HCT116 (cell line): ENCODE results near the gene MAPKBP1. TPM values are rescaled to one million over a fixed set of nuclear protein-coding genes. Genes with fewer than 3 reads are reported as not detected.

ENCODE experiments used
- ATAC-seq: fragments of 200-7000 bp; cut with Tn5 transposase; 2 replicates; pipeline ENCODE4 v1.9.1; 2020; ENCODE audit warnings: mild to moderate bottlenecking, moderate library complexity
- BruUV-seq: library from RNA; stranded (reverse); fragments of 400-500 nt; replicated peaks from 2 replicates; lab custom pipeline; 2021; lab: Mats Ljungman, UMichigan
- CTCF ChIA-PET: fragments of 300-600 bp; sonication (Branson Sonifier 250); formaldehyde crosslinking; loops from one replicate; lab custom pipeline; 2021; ENCODE audit warnings: antibody characterized with exemption; lab: Charles Lee
- POLR2A ChIA-PET: fragments of 300-600, 350-600 bp; sonication (Branson Sonifier 250); formaldehyde crosslinking; loops from one replicate; lab custom pipeline; 2021; ENCODE audit warnings: antibody characterized with exemption; lab: Charles Lee
- RAD21 ChIA-PET, 2 experiments: fragments of 300-600 bp; sonication (Branson Sonifier 250); formaldehyde crosslinking; loops; one replicate each; lab custom pipeline; 2023; ENCODE audit warnings: low total read pairs in 2 of 2; ENCODE audit not compliant: uncharacterized antibody in 2 of 2, unreplicated experiment in 2 of 2, low non-redundant PET in 1 of 2; lab: Charles Lee
- DNase-seq: peaks from one replicate; pipeline ENCODE4 v3.0.0-alpha.2; 2010; ENCODE audit warnings: low read depth, low spot score
- H2AFZ ChIP-seq: fragments of 200-600 bp; shearing (Covaris generic), sonication (generic); 2 replicates; pipeline ENCODE4 v1.6.1; 2017; ENCODE audit warnings: low read depth, mixed run types, mixed read lengths, antibody characterized with exemption, low read length; ENCODE audit not compliant: poor library complexity, severe bottlenecking
- H3K27ac ChIP-seq: 2 replicates; pipeline ENCODE4 v1.5.1; 2012; ENCODE audit warnings: low read depth, low read length
- H3K27me3 ChIP-seq: fragments of 200-600 bp; sonication (generic); 2 replicates; pipeline ENCODE4 v1.6.1; 2016; ENCODE audit warnings: mixed run types, low read length, mixed read lengths; ENCODE audit not compliant: insufficient read depth
- H3K36me3 ChIP-seq, 2 experiments: fragments of 200-500 bp in 1 of 2; fragments of 200-600 bp in 1 of 2; sonication (Bioruptor generic) in 1 of 2; sonication (generic) in 1 of 2; 2 replicates each; pipeline versions ENCODE4 v1.5.1 to v1.6.1; 2014 to 2016; ENCODE audit warnings: low read length in 2 of 2, inconsistent platforms in 1 of 2, mixed read lengths in 1 of 2, mixed run types in 1 of 2; ENCODE audit not compliant: insufficient read depth in 2 of 2, control insufficient read depth in 1 of 2
- H3K4me1 ChIP-seq, 2 experiments: fragments of 200-600 bp in 1 of 2; sonication (generic) in 1 of 2; 2 replicates each; pipeline versions ENCODE4 v1.5.1 to v1.6.1; 2012 to 2017; ENCODE audit warnings: low read length in 2 of 2, inconsistent platforms in 1 of 2, mild to moderate bottlenecking in 1 of 2, mixed read lengths in 1 of 2, mixed run types in 1 of 2, moderate library complexity in 1 of 2; ENCODE audit not compliant: insufficient read depth in 2 of 2, control insufficient read depth in 1 of 2
- H3K4me2 ChIP-seq: fragments of 200-600 bp; sonication (generic); 2 replicates; pipeline ENCODE4 v1.6.1; 2017; ENCODE audit warnings: mixed run types, low read length, mixed read lengths
- H3K4me3 ChIP-seq, 2 experiments: fragments of 200-600 bp in 1 of 2; sonication (generic) in 1 of 2; replicated peaks in 1 of 2; 2 replicates each; pipeline ENCODE4 v1.5.1; 2011 to 2016; ENCODE audit warnings: low read length in 2 of 2, control low read depth in 1 of 2, low read depth in 1 of 2, mild to moderate bottlenecking in 1 of 2, mixed read lengths in 1 of 2, mixed run types in 1 of 2
- H3K79me2 ChIP-seq: fragments of 200-600 bp; sonication (generic); 2 replicates; pipeline ENCODE4 v1.6.1; 2017; ENCODE audit warnings: mild to moderate bottlenecking, mixed run types, low read length, moderate library complexity, mixed read lengths; ENCODE audit not compliant: insufficient read depth
- H3K9ac ChIP-seq: fragments of 200-600 bp; sonication (generic); 2 replicates; pipeline ENCODE4 v1.6.1; 2016; ENCODE audit warnings: low read length, mixed read lengths
- H3K9me2 ChIP-seq: fragments of 200-600 bp; sonication (generic), shearing (Covaris generic); 2 replicates; pipeline ENCODE4 v1.6.1; 2017; ENCODE audit warnings: mixed run types, mild to moderate bottlenecking, moderate library complexity; ENCODE audit not compliant: insufficient read depth
- H3K9me3 ChIP-seq, 2 experiments: fragments of 200-500 bp in 1 of 2; fragments of 200-600 bp in 1 of 2; sonication (Bioruptor generic) in 1 of 2; sonication (generic) in 1 of 2; 2 replicates each; pipeline ENCODE4 v1.6.1; 2014 to 2017; ENCODE audit warnings: low read length in 2 of 2, mixed read lengths in 2 of 2, inconsistent platforms in 1 of 2, low read depth in 1 of 2, mild to moderate bottlenecking in 1 of 2, mixed run types in 1 of 2, moderate library complexity in 1 of 2; ENCODE audit not compliant: control insufficient read depth in 1 of 2, insufficient read depth in 1 of 2
- H4K20me1 ChIP-seq: fragments of 200-600 bp; sonication (generic), shearing (Covaris generic); 2 replicates; pipeline ENCODE4 v1.6.1; 2017; ENCODE audit warnings: mixed run types, mild to moderate bottlenecking, moderate library complexity; ENCODE audit not compliant: insufficient read depth
- CBX3 ChIP-seq: IDR thresholded peaks from 2 replicates; pipeline ENCODE4 v1.6.1; 2012; ENCODE audit warnings: low read depth
- CEBPB ChIP-seq: IDR thresholded peaks from 2 replicates; pipeline ENCODE4 v1.6.1; 2012; ENCODE audit warnings: low read depth
- ELF1 ChIP-seq: IDR thresholded peaks from 2 replicates; pipeline ENCODE4 v1.6.1; 2012; ENCODE audit warnings: low read depth, borderline replicate concordance
- EZH2 ChIP-seq: fragments of 200-600 bp; sonication (generic); IDR thresholded peaks from 2 replicates; pipeline ENCODE4 v1.6.1; 2017; ENCODE audit warnings: antibody characterized with exemption, mixed run types
- JUND ChIP-seq: IDR thresholded peaks from 2 replicates; pipeline ENCODE4 v1.6.1; 2012
- POLR2AphosphoS5 ChIP-seq: IDR thresholded peaks from 2 replicates; pipeline ENCODE4 v1.6.1; 2011; ENCODE audit warnings: mild to moderate bottlenecking, low read depth, low read length, moderate library complexity
- SIN3A ChIP-seq: IDR thresholded peaks from 2 replicates; pipeline ENCODE4 v1.6.1; 2012; ENCODE audit warnings: low read depth
- SRF ChIP-seq: IDR thresholded peaks from 2 replicates; pipeline ENCODE4 v1.6.1; 2012; ENCODE audit warnings: low read depth
- ZNF274 ChIP-seq: fragments of 200-500 bp; sonication (Bioruptor generic); IDR thresholded peaks from 2 replicates; pipeline ENCODE4 v1.6.1; 2014; ENCODE audit warnings: mild to moderate bottlenecking, low read depth, low read length, inconsistent platforms
- intact Hi-C: fragments of 100-400 bp; cut with micrococcal nuclease; formaldehyde crosslinking; loops from 2 replicates; pipeline ENCODE4 v1.10.0; 2022
- total RNA-seq: library from RNA; stranded (reverse); gene quantifications from one replicate; pipeline ENCODE4 v1.2.1, GENCODE V29; 2021; ENCODE audit not compliant: unreplicated experiment
- TF ChIP-seq, protein P1 (sequence below): IDR thresholded peaks from 2 replicates; pipeline ENCODE4 v1.6.1; 2012
- TF ChIP-seq, protein P2 (sequence below): IDR thresholded peaks from 2 replicates; pipeline ENCODE4 v1.6.1; 2011; ENCODE audit warnings: mild to moderate bottlenecking, low read length, moderate library complexity; ENCODE audit not compliant: insufficient replicate concordance; ENCODE audit errors: extremely low read depth

The MAPKBP1 gene
- total RNA-seq, 1 experiment from 2014 or later = 21.3 TPM

DNA sequence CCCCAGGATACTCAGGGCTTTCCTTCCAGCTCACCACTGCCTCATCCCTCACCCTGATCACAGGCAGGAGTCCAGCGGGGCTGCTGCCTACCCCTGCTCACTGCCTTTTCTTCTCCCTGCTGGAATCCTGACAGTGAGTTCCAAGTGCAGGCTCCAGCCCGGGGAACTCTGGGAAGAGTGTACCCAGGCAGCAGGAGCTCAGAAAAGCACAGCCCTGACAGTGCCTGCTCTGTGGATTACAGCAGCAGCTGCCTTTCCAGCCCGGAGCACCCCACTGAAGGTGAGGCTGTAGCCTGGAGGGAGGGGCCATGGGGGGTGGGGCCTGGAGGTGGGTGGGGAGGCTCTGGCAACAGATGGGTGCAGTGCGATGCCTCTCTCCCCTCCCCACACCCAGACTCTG is 47.5 kb downstream of the MAPKBP1 start:
- ChIA-PET POLR2A (no interaction called here), RAD21 (no interaction called here), CTCF (no interaction called here)
- no peak for ATAC-seq
- no peak overlapping the region for H3K9ac ChIP-seq
- H3K9me3 ChIP-seq = no peaks in the 10 kb centered on the region
- intact Hi-C loops = no loop called here
- no TSS peak for BruUV-seq
- no peak overlapping the region for H3K4me3 ChIP-seq
- no peak overlapping the region for H3K4me2 ChIP-seq
- H3K27me3 ChIP-seq = no peaks in the 10 kb centered on the region
- no peaks in the 10 kb centered on the region for H3K9me2 ChIP-seq
- no peak for DNase-seq
- H3K79me2 ChIP-seq = no peaks in the 10 kb centered on the region
- no peak for TF ChIP-seq ZNF274
- H2AFZ ChIP-seq = no peak overlapping the region
- H3K27ac ChIP-seq = no peak overlapping the region
- H3K4me1 ChIP-seq = no peaks in the 10 kb centered on the region
- H3K36me3 ChIP-seq = peaks cover 3 to 8% of the 10 kb centered on the region in 2 experiments; a peak in 3 of 4 replicates
- no peaks in the 10 kb centered on the region for H4K20me1 ChIP-seq

DNA sequence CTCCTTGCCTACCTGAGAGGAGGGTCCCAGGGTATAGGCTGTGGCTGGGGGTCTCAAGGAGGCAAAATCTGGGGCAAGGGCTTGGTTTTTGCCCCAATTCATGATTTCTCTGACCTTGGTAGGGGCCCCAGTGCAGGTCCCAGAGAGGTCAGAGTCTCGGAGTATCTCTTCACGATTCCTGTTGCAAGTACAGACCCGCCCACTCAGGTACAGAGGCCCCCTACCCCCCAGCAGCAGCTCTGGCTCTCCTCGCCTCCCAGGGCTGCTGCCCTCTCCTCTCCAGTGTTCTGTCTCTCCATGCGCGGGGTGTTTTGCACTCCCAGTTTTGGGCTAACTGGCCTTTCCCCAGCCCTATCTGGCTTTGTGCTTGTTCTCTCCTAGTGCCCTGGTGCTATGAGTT is 48.2 kb downstream of the MAPKBP1 start:
- peaks cover 3 to 8% of the 10 kb centered on the region in 2 experiments; a peak in 3 of 4 replicates for H3K36me3 ChIP-seq
- no peak for DNase-seq
- peaks cover 3% of the 10 kb centered on the region in 2 experiments; a peak in 3 of 4 replicates for H3K4me1 ChIP-seq
- ChIA-PET RAD21 (no interaction called here), POLR2A (no interaction called here), CTCF (no interaction called here)
- intact Hi-C loops = no loop called here
- H3K9me2 ChIP-seq = no peaks in the 10 kb centered on the region
- no peaks in the 10 kb centered on the region for H3K9me3 ChIP-seq
- no peaks in the 10 kb centered on the region for H3K79me2 ChIP-seq
- no peak for TF ChIP-seq CBX3
- TF ChIP-seq SIN3A = no peak
- TF ChIP-seq CEBPB = no peak
- no peak for TF ChIP-seq SRF
- no peak for TF ChIP-seq POLR2AphosphoS5
- no peak for TF ChIP-seq ZNF274
- TF ChIP-seq EZH2 = no peak
- TF ChIP-seq, protein P1, sequence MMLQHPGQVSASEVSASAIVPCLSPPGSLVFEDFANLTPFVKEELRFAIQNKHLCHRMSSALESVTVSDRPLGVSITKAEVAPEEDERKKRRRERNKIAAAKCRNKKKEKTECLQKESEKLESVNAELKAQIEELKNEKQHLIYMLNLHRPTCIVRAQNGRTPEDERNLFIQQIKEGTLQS = no peak
- TF ChIP-seq JUND = no peak
- no peak for TF ChIP-seq ELF1
- TF ChIP-seq, protein P2, sequence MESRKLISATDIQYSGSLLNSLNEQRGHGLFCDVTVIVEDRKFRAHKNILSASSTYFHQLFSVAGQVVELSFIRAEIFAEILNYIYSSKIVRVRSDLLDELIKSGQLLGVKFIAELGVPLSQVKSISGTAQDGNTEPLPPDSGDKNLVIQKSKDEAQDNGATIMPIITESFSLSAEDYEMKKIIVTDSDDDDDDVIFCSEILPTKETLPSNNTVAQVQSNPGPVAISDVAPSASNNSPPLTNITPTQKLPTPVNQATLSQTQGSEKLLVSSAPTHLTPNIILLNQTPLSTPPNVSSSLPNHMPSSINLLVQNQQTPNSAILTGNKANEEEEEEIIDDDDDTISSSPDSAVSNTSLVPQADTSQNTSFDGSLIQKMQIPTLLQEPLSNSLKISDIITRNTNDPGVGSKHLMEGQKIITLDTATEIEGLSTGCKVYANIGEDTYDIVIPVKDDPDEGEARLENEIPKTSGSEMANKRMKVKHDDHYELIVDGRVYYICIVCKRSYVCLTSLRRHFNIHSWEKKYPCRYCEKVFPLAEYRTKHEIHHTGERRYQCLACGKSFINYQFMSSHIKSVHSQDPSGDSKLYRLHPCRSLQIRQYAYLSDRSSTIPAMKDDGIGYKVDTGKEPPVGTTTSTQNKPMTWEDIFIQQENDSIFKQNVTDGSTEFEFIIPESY = no peak
- H4K20me1 ChIP-seq = no peaks in the 10 kb centered on the region
- BruUV-seq = no TSS peak
- no peak overlapping the region for H3K4me2 ChIP-seq
- no peaks in the 10 kb centered on the region for H3K27me3 ChIP-seq
- no peak overlapping the region for H3K27ac ChIP-seq
- H2AFZ ChIP-seq = no peak overlapping the region
- ATAC-seq = no peak
- H3K4me3 ChIP-seq = no peak overlapping the region
- H3K9ac ChIP-seq = no peak overlapping the region
